PC-9 (cell line): ENCODE results near the gene COL27A1. TPM values are rescaled to one million over a fixed set of nuclear protein-coding genes. Genes with fewer than 3 reads are reported as not detected.

Experiments used
- BruUV-seq: library from RNA; stranded (reverse); fragments of 400-500 nt; replicated peaks from 2 replicates; lab custom pipeline; 2021; lab: Mats Ljungman, UMichigan
- CTCF ChIA-PET: fragments of 300-600 bp; sonication (Branson Sonifier 250); formaldehyde crosslinking; loops from one replicate; lab custom pipeline; 2022; ENCODE audit warnings: antibody characterized with exemption; lab: Charles Lee
- POLR2A ChIA-PET: fragments of 300-600 bp; sonication (Branson Sonifier 250); formaldehyde crosslinking; loops from one replicate; lab custom pipeline; 2022; ENCODE audit warnings: antibody characterized with exemption; ENCODE audit not compliant: unreplicated experiment; lab: Charles Lee
- DNase-seq, 2 experiments: peaks; one replicate each; pipeline versions ENCODE4 v3.0.0 to v3.0.0-alpha.2; 2015 to 2022; ENCODE audit warnings: mixed read lengths in 1 of 2
- H2AFZ ChIP-seq: fragments of 200-600 bp; sonication (generic); 2 replicates; pipeline ENCODE4 v1.8.1; 2017; ENCODE audit warnings: antibody characterized with exemption
- H3F3A ChIP-seq: fragments of 200-600 bp; sonication (generic); 2 replicates; pipeline ENCODE4 v1.8.1; 2017; ENCODE audit warnings: antibody characterized with exemption, mild to moderate bottlenecking, low read depth; ENCODE audit not compliant: insufficient read depth
- H3K27ac ChIP-seq: fragments of 200-600 bp; sonication (generic); 2 replicates; pipeline ENCODE4 v1.6.1; 2016; ENCODE audit warnings: mixed run types
- H3K27me3 ChIP-seq: fragments of 200-600 bp; sonication (generic); 2 replicates; pipeline ENCODE4 v1.6.1; 2016; ENCODE audit warnings: low read depth, mixed run types; ENCODE audit not compliant: insufficient read depth
- H3K36me3 ChIP-seq: fragments of 200-600 bp; sonication (generic); 2 replicates; pipeline ENCODE4 v1.6.1; 2016; ENCODE audit warnings: low read depth, mixed run types
- H3K4me1 ChIP-seq: fragments of 200-600 bp; sonication (generic); replicated peaks from 2 replicates; pipeline ENCODE4 v1.6.1; 2016; ENCODE audit warnings: mixed run types; ENCODE audit not compliant: insufficient read depth
- H3K4me2 ChIP-seq: fragments of 200-600 bp; sonication (generic); 2 replicates; pipeline ENCODE4 v1.6.1; 2017; ENCODE audit warnings: mixed run types
- H3K4me3 ChIP-seq: fragments of 200-600 bp; sonication (generic); 2 replicates; pipeline ENCODE4 v1.6.1; 2016; ENCODE audit warnings: mixed run types
- H3K79me2 ChIP-seq: fragments of 200-600 bp; sonication (generic); 2 replicates; pipeline ENCODE4 v1.6.1; 2017; ENCODE audit warnings: low read depth, mixed run types
- H3K9me2 ChIP-seq: fragments of 200-600 bp; sonication (generic); 2 replicates; pipeline ENCODE4 v1.8.1; 2017; ENCODE audit warnings: mild to moderate bottlenecking; ENCODE audit not compliant: insufficient read depth
- H3K9me3 ChIP-seq: fragments of 200-600 bp; sonication (generic); 2 replicates; pipeline ENCODE4 v1.8.1; 2016; ENCODE audit warnings: low read depth; ENCODE audit not compliant: insufficient read depth
- H4K20me1 ChIP-seq: fragments of 200-600 bp; sonication (generic); 2 replicates; pipeline ENCODE4 v1.8.1; 2017; ENCODE audit not compliant: insufficient read depth
- EZH2 ChIP-seq: fragments of 200-600 bp; sonication (generic); IDR thresholded peaks from 2 replicates; pipeline ENCODE4 v1.8.0; 2017; ENCODE audit warnings: antibody characterized with exemption, low read depth
- intact Hi-C: fragments of 100-400 bp; cut with micrococcal nuclease; formaldehyde crosslinking; loops from one replicate; pipeline ENCODE4 v1.10.0; 2022; ENCODE audit not compliant: unreplicated experiment
- total RNA-seq: library from RNA; stranded (reverse); gene quantifications from 2 replicates; pipeline ENCODE4 v1.2.3, GENCODE V29; 2021
- TF ChIP-seq, protein P1 (sequence below): fragments of 200-600 bp; sonication (generic); conservative IDR thresholded peaks from 2 replicates; pipeline ENCODE4 v1.6.1; 2017; ENCODE audit warnings: mixed run types, antibody characterized with exemption, mild to moderate bottlenecking, moderate library complexity

Gene COL27A1
- total RNA-seq, 1 experiment from 2014 or later, result 0.39 TPM

DNA sequence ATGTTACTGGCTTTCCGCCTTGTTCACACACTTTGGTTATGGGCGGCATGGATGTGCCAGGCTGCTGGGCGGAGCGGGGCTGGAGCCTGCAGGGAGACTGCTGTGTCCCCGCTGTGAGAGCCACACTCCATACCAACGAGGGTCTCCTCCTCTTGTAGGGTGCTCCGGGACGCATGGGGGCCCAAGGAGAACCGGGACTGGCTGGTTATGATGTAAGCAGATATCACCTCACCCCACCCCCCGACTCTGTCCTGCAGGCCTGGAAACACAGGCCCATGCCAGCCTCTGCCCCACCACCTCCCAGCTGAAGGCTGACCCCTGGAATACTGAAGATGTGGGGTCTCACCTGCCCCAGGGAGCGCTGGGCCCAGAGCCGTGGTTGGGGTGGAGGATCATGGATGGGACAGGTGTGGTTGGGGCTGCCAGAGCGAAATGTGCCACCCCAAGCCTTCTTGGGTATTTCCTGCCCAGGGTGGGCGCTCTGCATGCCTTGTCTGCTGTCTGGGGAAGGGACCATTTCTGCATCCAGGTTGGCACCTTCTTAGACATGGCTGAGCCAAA lies 128.3 kb downstream of the COL27A1 start:
- peaks cover 5% of the 10 kb centered on the region; the same call in 1 of the 2 replicates for H3F3A ChIP-seq
- intact Hi-C loops, result no loop called here
- ChIA-PET POLR2A (no interaction called here), CTCF (no interaction called here)
- no peak overlapping the region for H2AFZ ChIP-seq
- H4K20me1 ChIP-seq, result no peaks in the 10 kb centered on the region
- BruUV-seq, result no TSS peak
- H3K36me3 ChIP-seq, result no peaks in the 10 kb centered on the region
- no peak for TF ChIP-seq EZH2
- TF ChIP-seq, protein P1, sequence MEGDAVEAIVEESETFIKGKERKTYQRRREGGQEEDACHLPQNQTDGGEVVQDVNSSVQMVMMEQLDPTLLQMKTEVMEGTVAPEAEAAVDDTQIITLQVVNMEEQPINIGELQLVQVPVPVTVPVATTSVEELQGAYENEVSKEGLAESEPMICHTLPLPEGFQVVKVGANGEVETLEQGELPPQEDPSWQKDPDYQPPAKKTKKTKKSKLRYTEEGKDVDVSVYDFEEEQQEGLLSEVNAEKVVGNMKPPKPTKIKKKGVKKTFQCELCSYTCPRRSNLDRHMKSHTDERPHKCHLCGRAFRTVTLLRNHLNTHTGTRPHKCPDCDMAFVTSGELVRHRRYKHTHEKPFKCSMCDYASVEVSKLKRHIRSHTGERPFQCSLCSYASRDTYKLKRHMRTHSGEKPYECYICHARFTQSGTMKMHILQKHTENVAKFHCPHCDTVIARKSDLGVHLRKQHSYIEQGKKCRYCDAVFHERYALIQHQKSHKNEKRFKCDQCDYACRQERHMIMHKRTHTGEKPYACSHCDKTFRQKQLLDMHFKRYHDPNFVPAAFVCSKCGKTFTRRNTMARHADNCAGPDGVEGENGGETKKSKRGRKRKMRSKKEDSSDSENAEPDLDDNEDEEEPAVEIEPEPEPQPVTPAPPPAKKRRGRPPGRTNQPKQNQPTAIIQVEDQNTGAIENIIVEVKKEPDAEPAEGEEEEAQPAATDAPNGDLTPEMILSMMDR, result no peak
- peaks cover 9% of the 10 kb centered on the region for H3K4me1 ChIP-seq
- H3K9me2 ChIP-seq, result no peaks in the 10 kb centered on the region
- H3K9me3 ChIP-seq, result no peaks in the 10 kb centered on the region
- no peak overlapping the region for H3K4me3 ChIP-seq
- no peaks in the 10 kb centered on the region for H3K79me2 ChIP-seq
- no peaks in the 10 kb centered on the region for H3K27me3 ChIP-seq
- no peak overlapping the region for H3K4me2 ChIP-seq
- no peak for DNase-seq
- H3K27ac ChIP-seq, result no peak overlapping the region

DNA sequence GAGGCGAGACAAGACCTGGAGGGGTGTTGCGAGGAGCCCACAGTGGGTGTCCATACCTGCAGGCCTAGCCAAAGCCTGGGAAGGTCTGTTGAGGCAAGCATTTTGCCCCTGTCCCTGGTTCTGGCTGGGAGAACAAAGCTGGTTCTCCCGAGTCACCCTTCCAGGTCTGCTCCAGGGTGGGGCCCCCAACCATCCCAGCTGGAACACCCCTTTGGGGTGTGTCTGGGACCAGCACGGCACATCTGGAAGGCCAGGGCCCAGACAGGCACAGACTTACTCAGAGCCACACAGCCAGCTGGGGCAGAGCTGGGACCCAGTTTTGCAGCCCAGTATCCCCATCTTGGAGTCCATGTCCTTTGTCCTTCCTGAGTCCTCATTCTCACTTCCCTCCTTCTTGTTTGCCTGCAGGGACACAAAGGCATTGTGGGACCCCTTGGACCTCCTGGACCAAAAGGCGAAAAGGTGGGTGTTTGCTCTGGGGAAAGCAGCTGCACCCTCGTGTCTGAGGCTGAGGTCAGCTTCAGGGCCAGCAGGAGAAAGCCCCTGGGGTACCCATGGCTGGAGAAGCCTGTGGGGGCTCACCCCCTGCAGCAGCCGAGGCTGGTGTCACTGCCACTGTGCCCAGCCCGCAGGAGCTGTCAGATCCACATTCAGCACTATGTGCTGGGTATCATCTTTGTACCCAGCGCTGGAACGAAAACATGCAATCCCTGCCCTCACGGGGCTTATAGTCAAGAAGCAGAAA lies 129.2 kb downstream of the COL27A1 start:
- H3K36me3 ChIP-seq, result no peaks in the 10 kb centered on the region
- ChIA-PET POLR2A (no interaction called here), CTCF (no interaction called here)
- intact Hi-C loops, result no loop called here
- H3K4me1 ChIP-seq, result peaks cover 2% of the 10 kb centered on the region
- H3K27me3 ChIP-seq, result no peaks in the 10 kb centered on the region
- peaks cover under 1% of the 10 kb centered on the region; the same call in 1 of the 2 replicates for H3F3A ChIP-seq
- H3K4me2 ChIP-seq, result no peak overlapping the region
- H3K4me3 ChIP-seq, result no peak overlapping the region
- H3K27ac ChIP-seq, result no peak overlapping the region
- no peaks in the 10 kb centered on the region for H4K20me1 ChIP-seq
- BruUV-seq, result no TSS peak
- DNase-seq, result no peak
- no peaks in the 10 kb centered on the region for H3K79me2 ChIP-seq
- H2AFZ ChIP-seq, result no peak overlapping the region
- TF ChIP-seq EZH2, result no peak
- TF ChIP-seq, protein P1, result no peak
- no peaks in the 10 kb centered on the region for H3K9me3 ChIP-seq
- H3K9me2 ChIP-seq, result no peaks in the 10 kb centered on the region

DNA sequence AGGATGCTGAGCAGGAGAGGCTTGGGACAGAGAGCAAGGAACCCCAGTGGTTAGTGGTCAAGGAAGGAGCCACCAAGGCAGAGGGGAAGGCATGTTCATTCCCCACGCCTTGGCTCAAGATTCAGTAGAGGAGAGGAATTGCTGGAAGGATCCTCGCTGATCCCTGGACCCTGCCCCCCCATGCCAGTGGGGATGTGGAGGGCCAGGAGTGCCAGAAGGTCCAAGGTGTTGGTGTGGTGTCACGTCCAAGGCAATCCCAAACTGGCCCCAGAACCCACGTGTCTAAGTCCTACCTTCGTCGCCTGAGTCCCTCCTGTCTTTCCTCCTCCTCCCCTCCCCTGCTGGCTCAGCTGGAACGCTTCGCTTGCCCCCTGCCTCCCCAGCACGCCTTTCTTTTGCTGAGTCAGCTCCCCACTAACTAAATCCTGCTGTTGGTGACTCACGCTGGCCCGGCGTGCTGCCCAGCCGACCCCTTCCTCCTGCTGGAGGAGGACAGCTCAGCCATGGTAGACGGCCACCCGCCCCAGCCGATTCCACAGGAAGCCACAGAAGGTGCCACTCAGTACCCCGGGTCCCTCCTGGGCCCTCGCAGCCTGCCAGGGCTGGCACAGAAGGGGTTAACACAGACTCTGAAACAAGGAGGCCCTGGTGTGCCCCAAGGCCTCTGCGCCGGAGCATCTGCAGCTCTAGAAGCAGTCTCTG lies 130.0 kb downstream of the COL27A1 start:
- H2AFZ ChIP-seq, result no peak overlapping the region
- no peaks in the 10 kb centered on the region for H3K4me1 ChIP-seq
- POLR2A ChIA-PET, result interaction anchor here (0.5 kb wide), 1 partner anchor 30 kb away, joined by 5 read pairs; no protein-coding TSS in a partner anchor
- CTCF ChIA-PET, result no interaction called here
- TF ChIP-seq, protein P1, result no peak
- no peak overlapping the region for H3K27ac ChIP-seq
- intact Hi-C loops, result no loop called here
- no peaks in the 10 kb centered on the region for H3K36me3 ChIP-seq
- no peaks in the 10 kb centered on the region for H3F3A ChIP-seq
- no TSS peak for BruUV-seq
- DNase-seq, result no peak
- H3K4me3 ChIP-seq, result no peak overlapping the region
- no peaks in the 10 kb centered on the region for H3K9me3 ChIP-seq
- no peaks in the 10 kb centered on the region for H3K9me2 ChIP-seq
- no peaks in the 10 kb centered on the region for H3K79me2 ChIP-seq
- H3K4me2 ChIP-seq, result no peak overlapping the region
- no peaks in the 10 kb centered on the region for H3K27me3 ChIP-seq
- H4K20me1 ChIP-seq, result no peaks in the 10 kb centered on the region
